ENCODE measurements around the gene CCDC89. TPM values are rescaled to one million over a fixed set of nuclear protein-coding genes. Genes with fewer than 3 reads are reported as not detected.

CCDC89 gene
- total RNA-seq (2014; rRNA removed; shearing (Covaris generic)) (0.31 TPM in 1 of 2 replicates, not detected in the other), polyA plus RNA-seq (2016; fragmentation: Nextera tagmentation; extraction: Ambion mirVana) (not detected in 2 replicates)
- long read RNA-seq, result 0 reads

DNA sequence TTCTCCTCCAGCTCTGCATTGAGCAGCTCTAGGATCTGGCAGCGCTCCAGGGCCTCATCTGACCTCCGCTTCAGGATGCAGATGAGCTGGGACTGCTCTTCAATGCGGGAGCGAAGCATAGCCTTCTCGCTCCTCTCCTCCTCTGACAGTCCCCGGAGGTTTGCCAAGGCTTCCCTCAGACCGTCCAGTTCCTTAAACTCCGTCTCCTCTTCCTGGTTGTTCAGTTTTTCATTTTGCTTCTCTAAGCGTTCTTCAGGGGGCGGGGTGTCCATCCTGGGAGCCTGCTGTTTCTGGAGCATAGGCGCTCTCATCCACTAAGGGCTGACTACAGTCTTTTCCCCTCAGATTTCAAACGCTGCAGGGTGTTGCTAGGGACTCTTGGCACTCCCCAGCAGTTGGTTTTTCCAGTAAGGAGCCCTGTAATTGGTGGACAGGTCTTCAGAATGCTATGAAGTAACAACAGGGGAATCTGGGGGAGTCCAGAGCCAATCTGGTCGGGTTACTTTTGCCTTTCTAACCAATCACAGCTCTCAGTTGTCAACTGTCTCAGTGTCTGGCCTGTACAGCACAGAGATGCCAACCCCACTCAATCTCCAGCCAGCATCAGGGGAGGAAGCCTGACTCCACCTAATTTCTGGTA, at the start of gene CCDC89:
TSS of gene CCDC89 (minus strand) at position 376 of the 640 bp plus-strand sequence. CDS start at position 311, 65 bp downstream.
- H3K27me3 ChIP-seq (ENCODE audit: insufficient read depth), result no peaks in the 10 kb centered on the region
- no peak within 1 kb of the TSS for H3K27ac ChIP-seq (ENCODE audit: low read depth)
- H3K9me3 Mint-ChIP-seq, result no peaks in the 10 kb centered on the region
- DNase-seq (ENCODE audit: low spot score) (peak; percentile 46), ATAC-seq (peak; percentile 61)
- H3K4me2 ChIP-seq, result no peak within 1 kb of the TSS
- peaks cover 4% of the 10 kb centered on the region; the same call in 2 of the 3 replicates for H3K4me1 Mint-ChIP-seq
- no peaks in the 10 kb centered on the region for H4K20me1 ChIP-seq (replicated peaks; ENCODE audit: insufficient read depth)
- H3K36me3 Mint-ChIP-seq (ENCODE audit: low read depth), result no peaks in the 10 kb centered on the region; the same call in 2 of the 3 replicates
- H3F3A ChIP-seq (replicated peaks; ENCODE audit: low read depth), result no peaks in the 10 kb centered on the region
- H3K27ac Mint-ChIP-seq, result no peak within 1 kb of the TSS; the same call in none of the 2 replicates
- no peaks in the 10 kb centered on the region; the same call in 1 of the 2 replicates for H3K4me1 ChIP-seq (ENCODE audit: insufficient read depth)
- no peaks in the 10 kb centered on the region for H3K79me2 ChIP-seq (replicated peaks; ENCODE audit: insufficient read depth)
- H3K27me3 Mint-ChIP-seq (ENCODE audit: insufficient read depth, low read depth, poor library complexity), result peaks cover 4% of the 10 kb centered on the region
- H3K4me3 Mint-ChIP-seq, result no peak within 1 kb of the TSS
- no peak within 1 kb of the TSS for H3K4me3 ChIP-seq
- TF ChIP-seq CREB1 (CRISPR knock-in tag; IDR thresholded peaks at IDR 0.05; ENCODE audit: low read depth), result no peak
- TF ChIP-seq ETS1 (IDR thresholded peaks at IDR 0.05), result no peak
- TF ChIP-seq NANOG (IDR thresholded peaks at IDR 0.05; ENCODE audit: borderline replicate concordance), result no peak
- H2AFZ ChIP-seq, result peak within 1 kb of the TSS; percentile 73; the same call in 1 of the 2 replicates
- H3K36me3 ChIP-seq (ENCODE audit: insufficient read depth), result no peaks in the 10 kb centered on the region
- no peaks in the 10 kb centered on the region for H3K9me2 ChIP-seq (ENCODE audit: insufficient read depth)

DNA sequence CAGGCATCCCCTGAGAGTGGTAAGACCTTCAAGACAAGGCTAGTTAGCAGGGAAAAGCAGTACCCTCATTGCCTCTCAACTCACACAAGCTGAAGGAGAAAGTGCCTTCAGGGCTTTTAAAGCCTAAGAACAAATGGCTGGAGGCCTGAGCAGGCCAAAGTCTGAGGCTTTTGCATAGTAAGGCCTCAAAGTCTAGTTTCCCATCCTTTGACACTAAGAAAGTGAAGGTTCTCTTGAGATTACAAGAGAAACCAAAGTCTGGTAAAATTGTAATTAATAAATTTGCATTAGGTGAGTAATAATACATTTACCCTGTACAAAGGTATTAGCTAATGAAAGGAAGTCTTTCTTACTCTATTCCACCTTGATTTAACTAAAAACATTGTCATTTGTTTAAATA, 47.0 kb upstream of the CCDC89 start:
- Mint-ChIP-seq H3K27me3 (ENCODE audit: insufficient read depth, low read depth, poor library complexity) (peaks cover 2% of the 10 kb centered on the region), H3K9me3 (no peaks in the 10 kb centered on the region), H3K4me3 (no peak overlapping the region), H3K36me3 (ENCODE audit: low read depth) (no peaks in the 10 kb centered on the region), H3K4me1 (peaks cover 5% of the 10 kb centered on the region; the same call in 2 of the 3 replicates), H3K27ac (no peak overlapping the region)
- Histone ChIP-seq H3K79me2 (replicated peaks; ENCODE audit: insufficient read depth) (no peaks in the 10 kb centered on the region), H3K4me1 (ENCODE audit: insufficient read depth) (no peaks in the 10 kb centered on the region), H3K9me2 (ENCODE audit: insufficient read depth) (no peaks in the 10 kb centered on the region), H3K27ac (ENCODE audit: low read depth) (no peak overlapping the region), H3K4me2 (no peak overlapping the region), H4K20me1 (replicated peaks; ENCODE audit: insufficient read depth) (no peaks in the 10 kb centered on the region), H2AFZ (no peak overlapping the region), H3K27me3 (ENCODE audit: insufficient read depth) (no peaks in the 10 kb centered on the region), H3K4me3 (no peak overlapping the region), H3K36me3 (ENCODE audit: insufficient read depth) (no peaks in the 10 kb centered on the region), H3F3A (replicated peaks; ENCODE audit: low read depth) (no peaks in the 10 kb centered on the region)
- TF ChIP-seq NANOG (IDR thresholded peaks at IDR 0.05; ENCODE audit: borderline replicate concordance) (no peak), ETS1 (IDR thresholded peaks at IDR 0.05) (no peak), POLR2AphosphoS5 (IDR thresholded peaks at IDR 0.05; ENCODE audit: low read depth) (no peak)
- no peak for ATAC-seq
- DNase-seq (ENCODE audit: low spot score), result no peak

DNA sequence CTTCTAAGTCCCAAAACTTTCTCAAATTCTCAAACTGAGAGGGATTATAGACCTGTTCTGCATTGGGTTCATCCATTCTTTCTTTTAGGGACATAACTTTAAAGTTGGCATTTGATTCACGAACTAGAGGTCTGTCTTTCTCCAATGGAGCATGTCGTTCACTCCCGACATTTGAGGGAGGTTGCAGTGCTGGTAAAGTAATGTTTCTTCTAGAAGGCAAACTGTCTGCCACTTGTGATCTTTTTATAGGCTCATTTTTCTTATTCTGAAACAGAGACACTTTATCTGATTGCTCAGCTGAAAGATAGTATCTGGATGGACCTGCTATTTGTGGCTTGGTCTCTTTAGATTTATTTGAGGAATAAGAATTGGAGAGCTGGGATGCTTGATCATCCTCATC, 40.4 kb upstream of the CCDC89 start:
- H3K4me3 ChIP-seq, result no peak overlapping the region
- Mint-ChIP-seq H3K9me3 (no peaks in the 10 kb centered on the region; the same call in 2 of the 3 replicates), H3K27me3 (ENCODE audit: insufficient read depth, low read depth, poor library complexity) (peaks cover 2% of the 10 kb centered on the region), H3K4me1 (peaks cover 7% of the 10 kb centered on the region; the same call in 1 of the 3 replicates), H3K27ac (no peak overlapping the region), H3K36me3 (ENCODE audit: low read depth) (no peaks in the 10 kb centered on the region), H3K4me3 (no peak overlapping the region)
- H3K4me2 ChIP-seq, result no peak overlapping the region
- no peaks in the 10 kb centered on the region for H3K79me2 ChIP-seq (replicated peaks; ENCODE audit: insufficient read depth)
- ATAC-seq, result no peak
- no peak overlapping the region for H3K27ac ChIP-seq (ENCODE audit: low read depth)
- no peaks in the 10 kb centered on the region for H3F3A ChIP-seq (replicated peaks; ENCODE audit: low read depth)
- H3K4me1 ChIP-seq (ENCODE audit: insufficient read depth), result no peaks in the 10 kb centered on the region
- H3K36me3 ChIP-seq (ENCODE audit: insufficient read depth), result no peaks in the 10 kb centered on the region
- no peak overlapping the region for H2AFZ ChIP-seq
- no peaks in the 10 kb centered on the region for H4K20me1 ChIP-seq (replicated peaks; ENCODE audit: insufficient read depth)
- no peaks in the 10 kb centered on the region for H3K27me3 ChIP-seq (ENCODE audit: insufficient read depth)
- peaks cover 26% of the 10 kb centered on the region for H3K9me2 ChIP-seq (ENCODE audit: insufficient read depth)
- DNase-seq (ENCODE audit: low spot score), result no peak
- TF ChIP-seq, protein P1, sequence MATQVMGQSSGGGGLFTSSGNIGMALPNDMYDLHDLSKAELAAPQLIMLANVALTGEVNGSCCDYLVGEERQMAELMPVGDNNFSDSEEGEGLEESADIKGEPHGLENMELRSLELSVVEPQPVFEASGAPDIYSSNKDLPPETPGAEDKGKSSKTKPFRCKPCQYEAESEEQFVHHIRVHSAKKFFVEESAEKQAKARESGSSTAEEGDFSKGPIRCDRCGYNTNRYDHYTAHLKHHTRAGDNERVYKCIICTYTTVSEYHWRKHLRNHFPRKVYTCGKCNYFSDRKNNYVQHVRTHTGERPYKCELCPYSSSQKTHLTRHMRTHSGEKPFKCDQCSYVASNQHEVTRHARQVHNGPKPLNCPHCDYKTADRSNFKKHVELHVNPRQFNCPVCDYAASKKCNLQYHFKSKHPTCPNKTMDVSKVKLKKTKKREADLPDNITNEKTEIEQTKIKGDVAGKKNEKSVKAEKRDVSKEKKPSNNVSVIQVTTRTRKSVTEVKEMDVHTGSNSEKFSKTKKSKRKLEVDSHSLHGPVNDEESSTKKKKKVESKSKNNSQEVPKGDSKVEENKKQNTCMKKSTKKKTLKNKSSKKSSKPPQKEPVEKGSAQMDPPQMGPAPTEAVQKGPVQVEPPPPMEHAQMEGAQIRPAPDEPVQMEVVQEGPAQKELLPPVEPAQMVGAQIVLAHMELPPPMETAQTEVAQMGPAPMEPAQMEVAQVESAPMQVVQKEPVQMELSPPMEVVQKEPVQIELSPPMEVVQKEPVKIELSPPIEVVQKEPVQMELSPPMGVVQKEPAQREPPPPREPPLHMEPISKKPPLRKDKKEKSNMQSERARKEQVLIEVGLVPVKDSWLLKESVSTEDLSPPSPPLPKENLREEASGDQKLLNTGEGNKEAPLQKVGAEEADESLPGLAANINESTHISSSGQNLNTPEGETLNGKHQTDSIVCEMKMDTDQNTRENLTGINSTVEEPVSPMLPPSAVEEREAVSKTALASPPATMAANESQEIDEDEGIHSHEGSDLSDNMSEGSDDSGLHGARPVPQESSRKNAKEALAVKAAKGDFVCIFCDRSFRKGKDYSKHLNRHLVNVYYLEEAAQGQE (IDR thresholded peaks at IDR 0.05; ENCODE audit: unreplicated experiment), result no peak
- no peak for TF ChIP-seq NANOG (IDR thresholded peaks at IDR 0.05; ENCODE audit: borderline replicate concordance)
- TF ChIP-seq STAT1 (IDR thresholded peaks at IDR 0.05; ENCODE audit: unreplicated experiment), result no peak

Measured in GM23338 (cell line).